Measurements from ENCODE around the gene AGPAT2.

The AGPAT2 gene

DNA sequence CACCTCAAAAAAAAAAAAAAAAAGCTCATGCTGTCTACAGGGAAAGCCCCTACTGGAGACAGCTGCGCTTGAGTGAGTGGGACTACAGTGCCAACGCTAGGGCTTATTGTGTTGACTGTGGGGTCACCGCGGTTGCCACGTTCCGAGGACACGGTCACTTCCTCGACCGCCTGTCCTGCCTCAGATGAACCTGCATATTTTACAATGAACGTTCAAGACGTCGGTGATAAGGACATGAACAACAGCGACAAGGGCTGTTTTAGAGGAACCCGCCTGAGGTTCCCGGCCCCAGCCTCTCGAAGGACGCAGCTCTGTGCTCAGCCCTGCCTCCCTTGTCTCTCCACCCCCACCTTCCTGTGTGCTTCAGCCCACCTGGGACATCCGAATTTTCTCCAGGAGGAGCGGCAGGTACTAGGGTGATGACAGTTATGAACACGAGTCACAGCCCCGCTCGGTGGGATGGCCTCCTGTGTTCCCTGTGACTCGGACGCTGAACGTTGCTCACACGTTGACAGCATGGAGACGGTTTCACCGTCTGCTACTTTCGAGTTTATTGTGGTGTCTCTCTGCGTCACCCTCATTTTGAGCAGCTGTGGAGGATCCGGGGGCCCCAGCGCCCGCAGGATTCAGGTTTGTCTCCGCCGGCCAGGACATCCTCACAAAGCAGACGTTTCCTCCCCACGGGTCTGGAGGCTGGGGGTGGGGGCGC is 13.9 kb upstream of the AGPAT2 start:
- DNase-seq (ENCODE audit: low spot score) = no peak

DNA sequence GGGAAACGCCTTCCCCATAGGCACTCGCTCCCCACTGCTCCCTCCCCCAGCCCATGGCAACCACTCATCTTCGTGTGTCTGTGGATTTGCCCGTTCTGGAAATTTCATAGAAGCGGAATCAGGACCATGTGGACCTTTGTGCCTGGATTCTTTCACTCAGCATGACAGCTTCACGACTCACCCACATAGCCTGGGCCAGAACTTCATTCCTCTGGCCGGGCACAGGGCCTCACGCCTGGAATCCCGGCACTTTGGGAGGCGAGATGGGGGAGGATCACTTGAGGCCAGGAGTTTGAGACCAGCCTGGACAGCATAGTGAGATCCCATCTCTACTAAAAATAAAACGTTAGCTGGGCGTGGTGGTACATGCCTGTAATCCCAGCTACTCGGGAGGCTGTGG is 13.0 kb upstream of the AGPAT2 start:
- no peak for DNase-seq (ENCODE audit: low spot score)

GRCh38 chr9:136698635-136699246 is 11.5 kb upstream of the AGPAT2 start:
- no peak for DNase-seq (ENCODE audit: low spot score)

DNA sequence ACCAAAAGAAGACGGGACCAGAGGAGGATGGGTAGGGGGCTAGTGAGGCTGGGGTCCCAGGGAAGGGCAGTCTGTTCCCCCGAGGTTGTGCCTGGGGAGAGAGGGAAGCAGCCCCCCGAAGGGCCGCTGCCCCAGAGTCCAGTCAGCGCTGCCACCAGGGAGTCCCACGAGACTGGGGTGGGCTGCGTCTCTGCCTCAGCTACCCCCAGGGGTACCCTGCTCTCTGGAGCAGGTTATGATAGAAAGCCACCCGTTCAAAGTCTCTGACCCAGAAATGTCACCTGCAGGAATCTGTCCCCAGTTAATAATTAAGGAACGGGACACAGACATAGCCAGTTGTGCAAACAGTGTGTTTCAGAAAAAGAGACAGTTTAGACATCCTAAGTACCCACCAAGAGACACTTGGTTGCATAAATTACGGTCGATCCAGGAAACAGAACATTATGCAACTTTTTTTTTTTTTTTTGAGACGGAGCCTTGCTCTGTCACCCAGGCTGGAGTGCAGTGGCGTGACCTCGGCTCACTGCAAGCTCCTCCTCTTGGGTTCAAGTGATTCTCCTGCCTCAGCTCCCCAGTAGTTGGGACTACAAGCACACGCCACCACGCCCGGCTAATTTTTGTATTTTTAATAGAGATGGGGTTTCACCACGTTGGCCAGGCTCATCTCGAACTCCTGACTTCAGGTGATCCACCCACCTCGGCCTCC is 10.7 kb upstream of the AGPAT2 start:
- no peak for DNase-seq (ENCODE audit: low spot score)

- no peak for DNase-seq (ENCODE audit: low spot score)
These were observed 10.0 kb upstream of the AGPAT2 start for GRCh38 chr9:136697146-136697820.

GRCh38 chr9:136696502-136696901 is 9.2 kb upstream of the AGPAT2 start:
- DNase-seq (ENCODE audit: low spot score) = no peak

DNA sequence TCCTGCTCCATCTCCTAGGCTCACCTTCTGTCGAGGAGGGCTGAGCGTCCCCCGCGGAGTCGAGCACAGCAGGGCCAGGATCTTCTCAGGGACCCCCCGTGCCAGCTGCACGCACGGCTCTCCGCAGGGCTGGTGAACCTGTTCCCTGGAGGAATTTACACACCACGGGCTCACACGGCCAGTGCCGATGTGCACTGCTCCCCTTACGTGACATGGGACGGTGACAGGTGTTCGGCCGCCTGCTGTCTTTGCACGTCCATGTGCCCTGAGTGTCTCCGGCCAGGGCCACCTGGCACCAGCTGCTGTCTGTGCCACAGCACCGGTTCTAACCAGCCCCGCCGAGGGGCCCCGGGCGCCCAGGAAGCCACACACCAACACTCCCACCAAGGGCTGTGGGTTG is 8.7 kb upstream of the AGPAT2 start:
- no peak for DNase-seq (ENCODE audit: low spot score)

DNA sequence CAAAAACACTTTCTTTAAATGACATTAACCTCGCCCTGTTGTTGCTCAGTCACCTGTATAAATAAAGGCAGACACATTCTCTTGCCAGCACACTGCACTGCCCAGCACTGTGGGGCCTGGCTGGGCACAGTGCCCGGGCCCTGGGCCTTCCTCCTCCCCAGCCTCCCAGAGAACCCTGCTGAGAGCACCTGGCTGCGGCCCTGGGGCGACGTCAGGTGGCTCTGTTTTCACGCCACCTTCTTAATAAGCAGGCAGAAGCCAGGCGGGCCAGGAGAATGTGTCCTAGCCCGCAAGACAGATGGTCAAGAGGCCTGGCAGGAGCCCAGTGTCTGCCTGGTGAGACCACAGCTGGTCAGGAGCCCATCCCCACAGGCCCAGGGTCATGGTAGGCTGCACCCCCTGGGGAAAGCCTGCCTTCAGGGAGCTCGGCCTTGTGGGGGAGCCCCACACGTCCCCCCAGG is 8.2 kb upstream of the AGPAT2 start:
- no peak for DNase-seq (ENCODE audit: low spot score)

DNA sequence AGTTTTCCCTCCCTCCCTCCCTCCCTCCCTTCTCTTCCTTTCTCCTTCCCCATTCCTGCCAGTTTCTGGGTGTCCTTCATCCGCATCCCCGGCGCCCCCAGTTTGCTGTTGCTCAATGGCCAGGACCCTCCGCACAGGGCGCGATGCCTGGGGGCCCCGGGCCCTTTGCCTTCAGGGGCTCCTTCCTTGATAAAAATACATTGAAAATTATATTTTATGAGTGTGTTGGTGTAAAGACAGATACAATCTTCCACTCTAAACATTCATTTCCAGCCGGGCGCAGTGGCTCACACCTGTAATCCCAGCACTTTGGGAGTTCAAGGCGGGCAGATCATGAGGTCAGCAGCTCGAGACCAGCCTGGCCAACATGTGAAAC is 7.6 kb upstream of the AGPAT2 start:
- DNase-seq (ENCODE audit: low spot score) = no peak

GRCh38 chr9:136694163-136694871 is 7.1 kb upstream of the AGPAT2 start:
- DNase-seq (ENCODE audit: low spot score) = no peak

DNA sequence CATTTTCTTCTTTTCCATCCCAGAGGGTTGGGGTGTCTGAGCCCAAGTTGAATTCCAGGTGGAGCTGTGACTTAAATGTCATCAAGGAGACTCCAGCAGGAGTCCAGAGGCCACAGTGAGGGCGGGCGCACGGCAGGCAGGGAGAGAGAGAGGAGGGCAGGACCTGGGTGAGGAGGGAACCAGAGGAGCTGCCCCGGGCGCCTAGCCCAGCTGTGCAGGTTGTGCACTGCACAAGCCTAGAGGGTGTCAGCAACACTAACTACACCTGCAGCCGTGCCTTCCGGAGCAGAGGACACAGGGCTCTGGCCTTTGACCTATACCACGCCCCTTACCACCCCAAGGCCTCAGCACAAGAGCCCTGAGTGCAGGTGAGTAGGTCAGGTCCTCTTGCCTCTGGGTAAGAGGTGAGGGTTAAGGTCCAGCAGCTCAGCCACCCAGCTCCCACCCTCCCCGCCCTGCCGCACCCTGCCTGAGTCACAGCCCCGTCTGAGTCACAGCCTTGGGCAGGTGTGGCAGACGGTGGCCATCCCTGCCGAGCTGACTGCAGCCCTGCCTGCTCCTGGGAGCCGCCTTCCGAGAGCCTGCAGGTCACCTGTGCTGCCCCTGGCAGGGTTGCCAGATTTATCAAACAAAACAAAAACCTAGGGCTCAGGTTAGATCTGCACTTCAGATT is 6.4 kb upstream of the AGPAT2 start:
- DNase-seq (ENCODE audit: low spot score) = no peak

GRCh38 chr9:136693135-136693489 is 5.9 kb upstream of the AGPAT2 start:
- DNase-seq (ENCODE audit: low spot score) = no peak

DNA sequence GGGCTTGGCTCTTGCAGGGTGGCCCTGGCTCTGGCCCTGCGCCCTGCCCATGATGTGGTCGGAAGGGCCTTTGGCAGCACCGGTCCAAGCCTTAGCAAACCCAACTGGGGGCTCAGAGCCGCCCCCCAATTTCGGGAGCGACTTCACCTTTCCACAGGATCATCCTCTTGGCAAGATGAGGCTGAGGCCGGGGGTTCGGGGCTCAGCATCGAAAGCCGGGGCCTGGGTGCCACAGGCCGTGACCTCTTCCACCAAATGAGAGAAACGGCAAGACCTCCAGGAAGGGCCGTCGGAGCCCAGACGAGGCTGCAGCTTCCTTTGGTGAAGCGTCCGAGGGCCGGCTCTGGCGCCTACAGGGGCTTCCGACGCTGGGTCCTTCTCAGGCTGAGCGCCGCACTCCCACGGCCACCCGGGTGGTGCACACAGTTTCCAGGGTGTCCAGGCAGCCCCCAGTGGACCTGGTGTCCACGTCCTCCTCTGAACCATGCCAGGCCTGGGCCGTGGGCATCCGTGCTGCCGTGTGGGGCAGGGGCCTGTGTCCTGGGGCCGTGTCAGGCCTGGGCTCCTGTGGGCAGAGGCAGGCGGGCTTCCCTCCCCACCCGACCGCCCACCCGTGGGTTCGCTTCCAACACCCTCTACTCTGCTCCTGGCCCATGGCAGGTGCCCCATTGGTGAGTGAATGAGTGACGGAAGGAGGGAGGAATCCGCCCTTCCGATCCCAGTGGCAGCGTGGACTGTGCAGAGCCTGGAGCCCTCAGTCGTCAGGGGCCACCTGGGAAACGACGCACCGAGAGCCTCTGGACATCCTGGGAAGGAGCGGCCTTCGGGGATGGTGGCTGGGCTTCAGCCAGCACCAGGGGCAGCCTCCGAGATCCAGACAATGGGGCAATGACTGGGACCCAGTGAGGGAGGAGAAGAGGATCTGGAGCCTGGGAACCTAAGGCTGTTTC is 5.2 kb upstream of the AGPAT2 start:
- DNase-seq (ENCODE audit: low spot score) = no peak

- DNase-seq (ENCODE audit: low spot score) = no peak
These were observed 4.3 kb upstream of the AGPAT2 start for GRCh38 chr9:136691316-136692184.

DNA sequence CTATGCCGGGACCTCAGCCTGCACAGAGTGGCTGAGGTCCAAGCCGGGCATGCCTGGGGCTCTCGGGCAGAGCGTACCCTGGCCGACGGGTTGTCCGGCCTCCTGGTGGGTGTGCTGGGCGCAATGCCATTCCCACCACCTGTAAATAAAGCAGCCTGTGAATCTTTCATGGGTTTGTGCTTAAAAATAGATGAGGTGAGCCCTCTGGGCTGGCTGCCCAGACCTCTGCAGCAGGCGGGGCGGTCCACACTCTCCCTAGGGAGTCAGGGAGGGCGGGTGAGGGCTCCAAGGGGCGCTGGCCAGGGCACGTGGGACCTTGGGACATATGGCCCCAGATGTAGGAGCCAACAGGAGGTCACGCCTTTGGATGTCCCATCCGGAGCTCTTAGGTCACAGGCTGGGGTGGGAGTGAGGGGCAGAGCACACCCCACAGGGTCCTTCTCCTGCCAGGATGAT is 3.6 kb upstream of the AGPAT2 start:
- no peak for DNase-seq (ENCODE audit: low spot score)

GRCh38 chr9:136690104-136690805 is 3.0 kb upstream of the AGPAT2 start:
- no peak for DNase-seq (ENCODE audit: low spot score)

DNA sequence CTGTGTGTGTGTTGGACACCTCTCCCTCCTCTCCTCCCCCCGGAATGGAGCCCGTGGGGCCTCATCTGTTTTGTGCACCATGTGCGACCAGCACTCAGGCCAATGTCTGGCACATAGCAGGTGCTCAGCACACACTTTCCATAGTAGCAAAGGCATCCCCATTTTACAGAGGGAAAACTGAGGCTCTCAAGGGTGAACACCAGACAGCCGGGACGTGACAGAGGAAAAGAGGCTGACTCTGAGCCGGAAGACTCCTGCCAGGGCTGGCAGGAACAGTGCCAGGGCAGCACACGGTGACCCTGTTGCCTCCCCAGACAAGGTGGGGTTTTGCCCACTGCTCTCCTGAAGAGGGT is 1.8 kb upstream of the AGPAT2 start:
- DNase-seq (ENCODE audit: low spot score) = no peak

DNA sequence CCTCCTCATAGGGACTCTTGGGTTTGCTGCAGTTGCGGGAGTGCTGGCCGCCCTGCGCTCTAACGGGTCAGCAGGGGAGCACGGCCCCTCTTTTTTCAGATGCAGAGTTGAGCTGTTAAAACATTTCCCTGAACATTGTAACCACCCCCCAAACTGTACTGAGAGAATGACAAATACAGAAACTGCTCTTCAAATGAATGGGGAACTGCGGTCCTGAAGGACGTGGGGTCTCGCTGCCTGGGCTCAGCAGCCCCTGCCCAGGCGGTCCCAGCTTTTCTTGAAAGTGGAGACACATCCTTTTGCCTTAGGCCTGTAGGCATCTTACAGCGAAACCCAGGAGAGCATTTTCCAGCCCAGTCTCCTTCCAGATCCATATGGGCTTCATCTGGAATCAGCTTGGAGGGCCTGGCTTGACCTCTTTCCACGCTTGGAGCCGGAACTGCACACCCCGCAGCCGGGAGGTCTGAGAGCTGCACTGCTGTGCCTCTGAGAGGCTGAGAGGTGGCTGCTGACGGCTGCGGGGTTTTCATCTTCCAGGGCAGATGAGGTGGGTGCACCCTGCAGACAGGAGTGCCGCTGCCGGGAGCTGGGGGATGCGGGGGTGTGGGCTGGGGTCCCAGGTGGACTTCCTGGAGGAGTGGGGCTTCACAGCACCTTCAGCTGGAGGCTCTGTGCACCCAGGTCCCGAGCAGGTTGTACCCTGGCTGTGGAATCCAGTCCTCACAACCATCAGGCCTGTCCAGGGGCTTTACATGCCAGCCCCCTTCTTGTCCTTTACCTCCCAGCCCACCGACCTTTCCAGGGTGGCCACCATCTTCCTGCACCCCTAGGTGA is 1.2 kb upstream of the AGPAT2 start:
- no peak for DNase-seq (ENCODE audit: low spot score)

Measured in putamen (tissue), 1 donor.